Erythroblast (primary cell): ENCODE data around the gene CFDP1.

Experiments used
- GATA1 ChIP-seq: IDR thresholded peaks from 2 replicates; pipeline ENCODE4 v1.6.1; 2011; ENCODE audit warnings: low read depth, mild to moderate bottlenecking, control low read depth, low read length, moderate library complexity
- POLR2A ChIP-seq: IDR thresholded peaks from 2 replicates; pipeline ENCODE4 v1.6.1; 2011; ENCODE audit warnings: mild to moderate bottlenecking, low read length

DNA sequence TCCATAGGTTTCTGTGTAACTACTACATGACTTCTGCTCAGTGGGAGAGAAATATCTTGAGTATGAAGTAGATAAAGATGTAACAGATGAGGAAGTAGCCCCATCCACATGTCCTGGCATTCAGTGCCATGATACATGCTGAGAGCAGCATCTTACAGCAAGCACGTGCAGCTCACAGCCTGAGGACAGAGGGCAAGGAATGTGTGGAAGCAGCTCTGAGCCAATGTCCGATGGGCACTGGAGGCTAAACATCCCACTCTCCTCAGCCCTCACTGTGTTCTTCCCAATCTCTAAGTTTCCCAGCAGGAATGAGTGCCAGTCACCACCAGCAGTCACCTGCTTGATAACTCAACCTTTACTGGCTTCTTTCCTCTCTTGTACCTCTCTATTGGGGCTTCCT, 40.4 kb downstream of the CFDP1 start:
- TF ChIP-seq POLR2A, result no peak
- no peak for TF ChIP-seq GATA1
